ENCODE data around the gene AP4M1.
A peak's percentile ranks its signal among the peaks of the same experiment; 100 is the strongest.

AP4M1 gene

DNA sequence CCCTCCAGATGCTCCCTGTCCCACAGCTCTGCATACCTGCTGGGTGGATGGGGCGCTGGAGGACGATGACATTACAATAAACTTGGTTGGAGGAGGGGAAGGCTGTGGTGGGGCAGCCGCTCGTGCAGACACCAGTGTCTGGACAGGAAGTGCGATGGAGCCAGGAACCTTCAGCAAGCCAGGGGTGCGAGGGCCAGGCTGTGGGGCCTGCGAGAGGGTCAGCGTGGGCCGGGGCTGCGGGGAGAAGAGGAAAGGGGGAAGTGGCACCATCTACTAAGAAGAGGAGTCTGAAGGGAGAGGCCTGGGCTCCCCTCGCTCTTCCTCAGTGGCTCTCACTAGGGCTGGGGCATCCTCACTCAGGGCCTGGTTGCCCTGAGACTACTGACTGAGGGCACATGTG, 6.4 kb downstream of the AP4M1 start:
- Histone ChIP-seq H3K4me3 (no peak overlapping the region), H3K27ac (no peak overlapping the region)
- TF ChIP-seq, protein P1, sequence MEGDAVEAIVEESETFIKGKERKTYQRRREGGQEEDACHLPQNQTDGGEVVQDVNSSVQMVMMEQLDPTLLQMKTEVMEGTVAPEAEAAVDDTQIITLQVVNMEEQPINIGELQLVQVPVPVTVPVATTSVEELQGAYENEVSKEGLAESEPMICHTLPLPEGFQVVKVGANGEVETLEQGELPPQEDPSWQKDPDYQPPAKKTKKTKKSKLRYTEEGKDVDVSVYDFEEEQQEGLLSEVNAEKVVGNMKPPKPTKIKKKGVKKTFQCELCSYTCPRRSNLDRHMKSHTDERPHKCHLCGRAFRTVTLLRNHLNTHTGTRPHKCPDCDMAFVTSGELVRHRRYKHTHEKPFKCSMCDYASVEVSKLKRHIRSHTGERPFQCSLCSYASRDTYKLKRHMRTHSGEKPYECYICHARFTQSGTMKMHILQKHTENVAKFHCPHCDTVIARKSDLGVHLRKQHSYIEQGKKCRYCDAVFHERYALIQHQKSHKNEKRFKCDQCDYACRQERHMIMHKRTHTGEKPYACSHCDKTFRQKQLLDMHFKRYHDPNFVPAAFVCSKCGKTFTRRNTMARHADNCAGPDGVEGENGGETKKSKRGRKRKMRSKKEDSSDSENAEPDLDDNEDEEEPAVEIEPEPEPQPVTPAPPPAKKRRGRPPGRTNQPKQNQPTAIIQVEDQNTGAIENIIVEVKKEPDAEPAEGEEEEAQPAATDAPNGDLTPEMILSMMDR (IDR thresholded peaks at IDR 0.05): no peak
- no peak for DNase-seq (ENCODE audit: low spot score)

DNA sequence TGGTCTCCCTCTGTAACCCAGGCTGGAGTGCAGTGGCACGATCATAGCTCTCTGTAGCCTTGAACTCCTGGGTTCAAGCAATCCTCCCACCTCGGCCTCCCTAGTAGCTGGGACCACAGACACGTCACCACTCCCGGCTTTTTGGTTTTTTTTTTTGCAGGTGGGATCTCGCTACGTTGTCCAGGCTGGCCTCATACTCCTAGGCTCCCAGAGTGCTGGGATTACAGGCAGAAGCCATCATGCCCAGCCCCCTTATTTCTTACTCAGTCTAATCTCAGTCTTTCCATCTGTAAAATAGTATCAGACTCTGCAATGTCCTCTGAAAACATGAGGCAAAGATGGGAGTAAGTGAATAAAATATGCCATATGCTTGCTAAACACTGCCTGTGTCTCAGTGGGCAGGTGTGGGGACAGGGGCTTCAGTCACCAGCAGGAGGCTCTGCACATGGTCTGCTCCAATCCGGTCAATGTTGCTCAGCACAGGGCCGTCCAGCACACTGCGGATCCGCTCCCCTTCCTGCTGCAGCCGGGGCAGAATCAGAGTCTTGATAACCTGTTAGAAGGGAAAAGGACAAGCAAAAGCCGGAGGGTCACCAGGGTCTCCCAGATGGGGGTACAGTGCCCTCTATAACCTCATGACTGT, 8.2 kb downstream of the AP4M1 start:
- TF ChIP-seq, protein P1 (IDR thresholded peaks at IDR 0.05): no peak
- Histone ChIP-seq H3K4me3 (no peak overlapping the region), H3K27ac (no peak overlapping the region)
- no peak for DNase-seq (ENCODE audit: low spot score)

DNA sequence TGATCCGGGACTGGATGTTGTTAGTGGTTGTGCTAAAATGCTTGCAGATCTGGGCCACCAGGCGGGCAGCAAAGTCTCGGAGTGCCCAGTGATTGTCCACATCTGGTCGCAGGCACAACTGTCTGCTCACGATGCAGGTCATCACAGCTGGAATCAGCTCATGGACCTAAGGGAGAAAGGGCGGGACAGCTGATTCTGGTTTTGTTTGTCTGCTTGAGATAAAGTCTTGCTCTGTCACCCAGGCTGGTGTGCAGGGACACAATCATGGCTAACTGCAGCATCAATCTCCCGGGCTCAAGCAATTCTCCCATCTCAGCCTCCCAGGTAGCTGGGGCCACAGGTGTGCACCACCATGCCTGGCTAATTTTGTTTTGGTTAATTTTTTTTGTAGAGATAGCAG, 9.7 kb downstream of the AP4M1 start:
- TF ChIP-seq, protein P1 (IDR thresholded peaks at IDR 0.05): no peak
- Histone ChIP-seq H3K4me3 (no peak overlapping the region), H3K27ac (no peak overlapping the region)
- no peak for DNase-seq (ENCODE audit: low spot score)

DNA sequence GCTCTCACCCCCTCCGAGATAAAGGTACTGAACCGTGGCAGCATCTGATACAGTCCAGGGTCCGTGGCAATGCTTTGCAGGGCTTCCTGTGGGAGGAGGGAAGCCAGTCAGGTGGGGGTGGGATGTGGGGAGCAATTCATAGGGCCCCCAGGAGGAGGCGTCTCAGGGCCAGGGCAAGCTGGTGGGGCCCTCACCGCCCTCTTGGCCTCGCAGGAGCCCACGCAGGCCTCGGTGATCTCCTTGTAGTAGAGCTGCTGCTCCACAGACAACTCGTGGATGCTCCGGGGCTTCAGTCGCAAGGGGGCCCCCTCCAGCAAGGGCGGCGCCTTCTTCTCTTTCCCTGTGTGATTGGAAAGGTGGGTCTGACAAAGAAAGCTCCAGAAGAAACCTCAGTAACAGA, 10.5 kb downstream of the AP4M1 start:
- DNase-seq (ENCODE audit: low spot score): no peak
- TF ChIP-seq, protein P1 (IDR thresholded peaks at IDR 0.05): no peak
- H3K4me3 ChIP-seq: no peak overlapping the region
- no peak overlapping the region for H3K27ac ChIP-seq

DNA sequence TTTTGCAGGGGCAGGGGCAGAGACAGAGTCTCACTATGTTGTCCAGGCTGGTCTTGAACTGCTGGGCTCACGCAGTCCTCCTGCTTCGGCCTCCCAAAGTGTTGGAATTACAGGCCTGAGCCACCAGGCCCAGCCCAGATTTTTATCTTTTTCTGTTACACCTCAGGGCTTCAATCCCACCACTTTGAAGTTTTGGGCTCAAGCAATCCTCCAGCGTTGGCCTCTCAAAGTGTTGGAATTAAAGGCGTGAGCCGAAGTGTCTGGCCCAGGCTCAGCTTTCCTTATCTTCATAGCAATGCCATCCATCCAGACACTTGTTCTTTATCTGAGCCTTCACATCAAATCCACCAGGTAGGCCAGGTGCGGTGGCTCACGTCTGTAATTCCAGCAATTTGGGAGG, 13.6 kb downstream of the AP4M1 start:
- Histone ChIP-seq H3K4me3 (no peak overlapping the region), H3K27ac (no peak overlapping the region)
- no peak for DNase-seq (ENCODE audit: low spot score)
- TF ChIP-seq, protein P1 (IDR thresholded peaks at IDR 0.05): no peak

DNA sequence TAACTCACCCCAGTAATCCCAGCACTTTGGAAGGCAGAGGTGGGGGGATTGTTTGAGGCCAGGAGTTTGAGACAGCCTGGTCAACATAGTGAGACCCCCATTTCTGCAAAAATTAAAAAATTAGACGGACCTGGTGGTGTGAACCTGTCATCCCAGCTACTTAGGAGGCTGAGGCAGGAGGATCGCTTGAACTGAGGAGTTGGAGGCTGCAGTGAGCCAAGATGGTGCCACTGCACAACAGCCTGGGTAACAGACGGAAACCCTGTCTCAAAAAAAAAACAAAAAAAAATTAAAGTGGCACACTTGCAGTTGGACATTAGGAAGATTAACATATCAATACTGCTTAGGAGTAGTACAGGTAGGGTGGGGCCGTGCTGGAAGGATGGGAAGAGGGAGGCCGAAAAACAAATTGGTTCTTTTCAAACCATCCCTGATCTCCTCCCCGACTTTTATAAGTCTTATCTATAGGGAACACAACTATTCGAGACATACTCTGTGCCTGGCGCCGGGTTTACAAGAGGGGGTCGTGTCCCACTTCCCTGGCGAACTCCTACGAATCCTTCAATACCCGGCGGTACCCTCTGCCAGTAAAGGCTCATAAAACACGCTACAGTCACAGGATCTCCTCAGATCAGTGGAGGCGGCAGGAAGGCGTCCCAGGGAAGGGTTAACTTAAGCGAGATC, 17.1 kb downstream of the AP4M1 start:
- TF ChIP-seq, protein P1 (IDR thresholded peaks at IDR 0.05): no peak
- no peak for DNase-seq (ENCODE audit: low spot score)
- peak overlapping the region; percentile 98 for H3K4me3 ChIP-seq

More for the DNA sequence above, 17.1 kb downstream of the AP4M1 start:
- peak overlapping the region; percentile 85 to 91 for H3K27ac ChIP-seq

Measured in coronary artery (tissue), 2 donors.